CD14-positive monocyte (primary cell): ENCODE data around the gene ZNF891. TPM values are rescaled to one million over a fixed set of nuclear protein-coding genes. Genes with fewer than 3 reads are reported as not detected.

ENCODE experiments used
- DNase-seq, 3 donors: peaks; one replicate each; pipeline ENCODE4 v3.0.0-alpha.2; 2011 to 2022
- H2AFZ ChIP-seq: 2 replicates; pipeline ENCODE4 v1.6.0; 2012; ENCODE audit warnings: mild to moderate bottlenecking, low read depth, low read length, inconsistent platforms; ENCODE audit not compliant: insufficient read depth, poor library complexity, severe bottlenecking
- H3K27ac ChIP-seq, 2 donors: 1 replicate in 1 of 2; 2 replicates in 1 of 2; pipeline ENCODE4 v1.5.1; 2012 to 2013; ENCODE audit warnings: low read length in 2 of 2, control low read depth in 1 of 2, inconsistent platforms in 1 of 2, low read depth in 1 of 2, mild to moderate bottlenecking in 1 of 2
- H3K27me3 ChIP-seq, 2 donors: one replicate each; pipeline versions ENCODE4 v1.6.0 to v1.6.1; 2011 to 2013; ENCODE audit warnings: low read length in 2 of 2; ENCODE audit not compliant: control insufficient read depth in 2 of 2, insufficient read depth in 2 of 2
- H3K36me3 ChIP-seq, 2 donors: replicated peaks in 1 of 2; 1 replicate in 1 of 2; 2 replicates in 1 of 2; pipeline versions ENCODE4 v1.5.1 to v1.6.1; 2012 to 2013; ENCODE audit warnings: low read length in 2 of 2, control low read depth in 1 of 2, inconsistent platforms in 1 of 2, mild to moderate bottlenecking in 1 of 2; ENCODE audit not compliant: insufficient read depth in 2 of 2, control insufficient read depth in 1 of 2
- H3K4me1 ChIP-seq, 2 donors: 1 replicate in 1 of 2; 2 replicates in 1 of 2; pipeline versions ENCODE4 v1.5.1 to v1.6.1; 2012 to 2013; ENCODE audit warnings: low read length in 2 of 2, control low read depth in 1 of 2, inconsistent platforms in 1 of 2, mild to moderate bottlenecking in 1 of 2, moderate library complexity in 1 of 2; ENCODE audit not compliant: insufficient read depth in 2 of 2, control insufficient read depth in 1 of 2
- H3K4me2 ChIP-seq: replicated peaks from 2 replicates; pipeline ENCODE3; 2012; ENCODE audit warnings: low read length, moderate library complexity, mild to moderate bottlenecking; ENCODE audit not compliant: poor library complexity, severe bottlenecking; ENCODE audit errors: extremely low read depth
- H3K4me3 ChIP-seq, 3 experiments: fragments of 200-600 bp in 1 of 3; sonication (generic) in 1 of 3; replicated peaks in 1 of 3; 1 replicate in 2 of 3; 2 replicates in 1 of 3; pipeline ENCODE4 v1.5.1; 2011 to 2013; ENCODE audit warnings: low read length in 3 of 3, mild to moderate bottlenecking in 3 of 3, control low read depth in 2 of 3, low read depth in 2 of 3, inconsistent platforms in 1 of 3, moderate library complexity in 1 of 3
- H3K79me2 ChIP-seq: 2 replicates; pipeline ENCODE4 v1.6.0; 2012; ENCODE audit warnings: mild to moderate bottlenecking, control low read depth, inconsistent platforms, low read length, moderate library complexity; ENCODE audit not compliant: insufficient read depth
- H3K9ac ChIP-seq: 2 replicates; pipeline ENCODE4 v1.6.0; 2017; ENCODE audit warnings: low read length, mild to moderate bottlenecking; ENCODE audit not compliant: insufficient read depth, poor library complexity, severe bottlenecking
- H3K9me3 ChIP-seq, 2 donors: replicated peaks in 1 of 2; 1 replicate in 1 of 2; 2 replicates in 1 of 2; pipeline versions ENCODE4 v1.5.1 to v1.6.1; 2012 to 2013; ENCODE audit warnings: low read length in 2 of 2, control low read depth in 1 of 2; ENCODE audit not compliant: control insufficient read depth in 1 of 2, insufficient read depth in 1 of 2
- H4K20me1 ChIP-seq: 2 replicates; pipeline ENCODE4 v1.6.0; 2012; ENCODE audit warnings: mild to moderate bottlenecking, low read length, control low read depth, moderate library complexity; ENCODE audit not compliant: insufficient read depth
- H3K27ac Mint-ChIP-seq, 7 donors: one replicate each; pipeline ENCODE4 v1.8.0; 2020; ENCODE audit warnings: mild to moderate bottlenecking in 7 of 7, mixed read lengths in 7 of 7, moderate library complexity in 6 of 7, inconsistent platforms in 2 of 7
- H3K27me3 Mint-ChIP-seq, 3 donors: one replicate each; pipeline ENCODE4 v1.8.0; 2021 to 2022; ENCODE audit warnings: low read depth in 3 of 3, mild to moderate bottlenecking in 3 of 3, mixed read lengths in 3 of 3, moderate library complexity in 3 of 3, inconsistent platforms in 1 of 3
- H3K36me3 Mint-ChIP-seq, 2 donors: one replicate each; pipeline ENCODE4 v1.8.0; 2020; ENCODE audit warnings: mixed read lengths in 2 of 2, inconsistent platforms in 1 of 2, mild to moderate bottlenecking in 1 of 2
- H3K4me1 Mint-ChIP-seq: one replicate; pipeline ENCODE4 v1.8.0; 2020; ENCODE audit warnings: mild to moderate bottlenecking, mixed read lengths
- H3K4me3 Mint-ChIP-seq, 2 donors: one replicate each; pipeline ENCODE4 v1.8.0; 2020; ENCODE audit warnings: mild to moderate bottlenecking in 2 of 2, mixed read lengths in 2 of 2, moderate library complexity in 1 of 2
- H3K9me3 Mint-ChIP-seq, 7 donors: one replicate each; pipeline ENCODE4 v1.8.0; 2020 to 2022; ENCODE audit warnings: mixed read lengths in 7 of 7, mild to moderate bottlenecking in 6 of 7, moderate library complexity in 6 of 7, inconsistent platforms in 2 of 7
- WGBS: methylation state at CpG from one replicate; pipeline ENCODE4 v1.1.5; 2013; ENCODE audit warnings: missing lambda C conversion rate; ENCODE audit not compliant: insufficient coverage; 5-methylcytosine and 5-hydroxymethylcytosine counted together
- intact Hi-C, 2 donors: fragments of 100-400 bp; cut with micrococcal nuclease; formaldehyde crosslinking; loops; one replicate each; pipeline versions ENCODE4 v1.15.0 to v1.15.1; 2023
- polyA plus RNA-seq, 3 donors: library from polyadenylated mRNA; depleted of rRNA in 1 of 3; unstranded in 2 of 3; stranded (reverse) in 1 of 3; fragments of 300-500 nt in 2 of 3; fragments of >200 nt in 1 of 3; fragmentation: Illumina TruSeq in 2 of 3; gene quantifications; 1 replicate in 2 of 3; 2 replicates in 1 of 3; pipeline ENCODE4 v1.2.3, GENCODE V29; 2012 to 2021
- TF ChIP-seq, protein P1 (sequence below): fragments of 200-600 bp; IDR thresholded peaks from one replicate; pipeline ENCODE4 v1.8.0; 2022; ENCODE audit warnings: antibody characterized with exemption, mild to moderate bottlenecking

ZNF891 gene
- polyA plus RNA-seq, 3 donors, result 0.08 to 0.45 (median 0.18) TPM

DNA sequence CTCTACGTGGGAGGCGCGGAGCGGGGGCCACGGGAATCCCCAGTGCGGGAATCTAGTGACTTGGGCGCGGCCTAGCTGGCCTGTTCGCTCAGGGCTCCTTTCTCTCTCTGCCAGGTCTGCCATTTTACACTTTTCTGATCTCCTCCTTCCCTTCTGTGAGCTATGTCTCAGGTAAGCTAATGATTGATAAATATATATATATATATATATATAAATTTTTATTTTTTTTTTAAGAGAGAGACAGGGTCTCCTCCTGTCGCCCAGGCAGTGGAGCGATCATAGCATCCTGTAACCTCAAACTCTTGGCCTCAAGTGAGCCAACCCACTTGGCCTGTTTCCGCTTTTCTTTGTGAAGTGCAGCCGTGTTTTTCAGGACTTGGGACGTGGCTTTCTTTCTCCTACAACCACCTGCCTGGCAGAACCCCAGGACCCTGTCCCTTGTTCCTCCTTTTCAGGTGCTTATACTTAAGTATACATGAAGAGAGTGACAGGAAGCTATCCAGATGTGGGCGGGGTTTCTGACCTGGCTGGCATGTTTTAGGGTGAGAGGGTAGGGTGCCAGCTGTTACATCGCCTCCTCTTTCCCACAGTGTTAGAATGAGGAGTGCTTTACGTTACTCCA lies 48.8 kb downstream of the ZNF891 start:
- peaks cover 41 to 52% (median 50%) of the 10 kb centered on the region in 7 donors for H3K9me3 Mint-ChIP-seq
- intact Hi-C loops, result loop anchor here (2.0 to 5.0 kb wide), 5 partner anchors 50 to 194 kb away; partner anchors contain the start of genes CHFR (in 2 of the 2), ZNF10 (in 1 of the 2), ZNF268 (in 1 of the 2) and ZNF891 (in 1 of the 2)
- TF ChIP-seq, protein P1, sequence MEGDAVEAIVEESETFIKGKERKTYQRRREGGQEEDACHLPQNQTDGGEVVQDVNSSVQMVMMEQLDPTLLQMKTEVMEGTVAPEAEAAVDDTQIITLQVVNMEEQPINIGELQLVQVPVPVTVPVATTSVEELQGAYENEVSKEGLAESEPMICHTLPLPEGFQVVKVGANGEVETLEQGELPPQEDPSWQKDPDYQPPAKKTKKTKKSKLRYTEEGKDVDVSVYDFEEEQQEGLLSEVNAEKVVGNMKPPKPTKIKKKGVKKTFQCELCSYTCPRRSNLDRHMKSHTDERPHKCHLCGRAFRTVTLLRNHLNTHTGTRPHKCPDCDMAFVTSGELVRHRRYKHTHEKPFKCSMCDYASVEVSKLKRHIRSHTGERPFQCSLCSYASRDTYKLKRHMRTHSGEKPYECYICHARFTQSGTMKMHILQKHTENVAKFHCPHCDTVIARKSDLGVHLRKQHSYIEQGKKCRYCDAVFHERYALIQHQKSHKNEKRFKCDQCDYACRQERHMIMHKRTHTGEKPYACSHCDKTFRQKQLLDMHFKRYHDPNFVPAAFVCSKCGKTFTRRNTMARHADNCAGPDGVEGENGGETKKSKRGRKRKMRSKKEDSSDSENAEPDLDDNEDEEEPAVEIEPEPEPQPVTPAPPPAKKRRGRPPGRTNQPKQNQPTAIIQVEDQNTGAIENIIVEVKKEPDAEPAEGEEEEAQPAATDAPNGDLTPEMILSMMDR, result no peak
- Histone ChIP-seq H3K4me1 (peaks cover 11 to 12% of the 10 kb centered on the region in 2 donors), H2AFZ (peak overlapping the region; percentile 91), H3K4me3 (peak overlapping the region; percentile 78 to 86 (median 81)), H3K27ac (peak overlapping the region; percentile 96 to 98), H3K27me3 (no peaks in the 10 kb centered on the region), H3K36me3 (peaks cover 29 to 53% of the 10 kb centered on the region in 2 donors), H4K20me1 (no peaks in the 10 kb centered on the region), H3K4me2 (peak overlapping the region; percentile 71), H3K9ac (peak overlapping the region; percentile 94), H3K79me2 (peaks cover 13% of the 10 kb centered on the region), H3K9me3 (peaks cover 52 to 87% of the 10 kb centered on the region in 2 donors)
- peaks cover 42 to 54% of the 10 kb centered on the region in 2 donors for H3K36me3 Mint-ChIP-seq
- peak overlapping the region in 1 of 2 donors; percentile 26 for H3K4me3 Mint-ChIP-seq
- 0% methylated on average over 6 of the region's 17 CpGs for WGBS
- peaks cover 5% of the 10 kb centered on the region for H3K4me1 Mint-ChIP-seq
- DNase-seq, result peak in 1 of 3 donors; percentile 81
- peak overlapping the region in 4 of 7 donors; percentile 40 to 82 (median 51) for H3K27ac Mint-ChIP-seq
- peaks cover 0 to 4% (median 0%) of the 10 kb centered on the region in 3 donors for H3K27me3 Mint-ChIP-seq

DNA sequence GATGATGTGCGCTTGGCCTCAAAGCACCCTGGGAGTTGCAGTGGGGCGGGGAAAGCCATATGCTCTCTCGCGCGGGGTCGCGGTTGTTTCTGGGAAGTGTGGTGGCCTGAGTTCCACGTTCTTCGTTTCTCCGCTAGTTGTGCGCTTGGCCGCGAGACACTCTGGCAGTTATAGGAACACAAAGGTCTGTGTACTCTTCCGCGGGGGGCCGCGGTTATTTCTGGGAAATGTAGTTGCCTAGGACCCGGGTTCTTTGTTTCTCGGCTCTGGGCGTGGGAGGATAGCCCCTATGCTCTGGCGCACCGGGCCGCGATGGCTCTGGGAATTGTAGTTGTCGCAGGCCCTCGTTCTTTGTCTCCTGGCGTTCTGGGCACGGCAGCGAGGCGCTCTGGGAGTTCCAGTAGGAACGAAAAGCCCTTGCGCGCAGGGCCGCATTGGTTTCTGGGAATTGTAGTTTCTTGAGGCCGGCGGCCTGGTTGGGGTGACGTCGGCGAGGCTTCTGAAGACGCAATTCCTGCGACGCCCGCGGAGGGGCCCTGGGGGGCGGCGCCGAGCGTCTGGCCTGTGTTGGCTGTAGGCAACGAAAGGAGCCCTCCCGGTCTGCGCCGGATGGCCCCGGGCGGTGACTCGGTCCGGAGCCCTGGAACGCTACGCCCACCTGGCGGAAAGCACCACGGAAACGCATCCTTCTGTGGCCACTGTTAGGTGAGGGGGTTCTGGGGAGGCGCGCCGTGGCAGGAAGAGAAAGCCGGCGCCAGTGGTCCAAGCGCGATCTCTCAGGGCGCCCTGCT lies 49.5 kb downstream of the ZNF891 start, which contains the start of gene ZNF140:
Gene ZNF140 (plus strand): TSS at position 556 of the 791 bp plus-strand sequence. CDS start 398 bp downstream, outside the sequence.
- peak within 1 kb of the TSS; percentile 96 to 98 for H3K27ac ChIP-seq
- H3K9me3 ChIP-seq, result peaks cover 54 to 87% of the 10 kb centered on the region in 2 donors
- H3K27me3 Mint-ChIP-seq, result peaks cover 0 to 4% (median 0%) of the 10 kb centered on the region in 3 donors
- peak within 1 kb of the TSS in 4 of 7 donors; percentile 40 to 82 (median 51) for H3K27ac Mint-ChIP-seq
- H2AFZ ChIP-seq, result peak within 1 kb of the TSS; percentile 91
- intact Hi-C loops, result loop anchor here (1.0 to 5.0 kb wide), 9 partner anchors 43 to 194 kb away; partner anchors contain the start of genes CHFR (in 2 of the 2), ZNF10 (in 2 of the 2), ZNF268 (in 2 of the 2) and ZNF84 (in 2 of the 2)
- peaks cover 11 to 12% of the 10 kb centered on the region in 2 donors for H3K4me1 ChIP-seq
- TF ChIP-seq, protein P1, result peak; percentile 30
- peak within 1 kb of the TSS; percentile 71 for H3K4me2 ChIP-seq
- peaks cover 23 to 46% of the 10 kb centered on the region in 2 donors for H3K36me3 ChIP-seq
- peak within 1 kb of the TSS; percentile 94 for H3K9ac ChIP-seq
- peak within 1 kb of the TSS in 1 of 2 donors; percentile 26 for H3K4me3 Mint-ChIP-seq
- peaks cover 5% of the 10 kb centered on the region for H3K4me1 Mint-ChIP-seq
- peaks cover 36 to 47% of the 10 kb centered on the region in 2 donors for H3K36me3 Mint-ChIP-seq
- peaks cover 13% of the 10 kb centered on the region for H3K79me2 ChIP-seq
- H4K20me1 ChIP-seq, result no peaks in the 10 kb centered on the region
- peak within 1 kb of the TSS; percentile 78 to 86 (median 81) for H3K4me3 ChIP-seq
- peaks cover 39 to 53% (median 48%) of the 10 kb centered on the region in 7 donors for H3K9me3 Mint-ChIP-seq
- peak; percentile 94 to 96 (median 95) for DNase-seq
- H3K27me3 ChIP-seq, result no peaks in the 10 kb centered on the region
- under 1% methylated on average over 69 of the region's 69 CpGs for WGBS
